NCI-H345 treated with DMSO at 0.1 percent for 48 hours (cell line): ENCODE results near the gene ZNF75A.

ENCODE experiments used
- DNase-seq: peaks from one replicate; lab custom pipeline; 2025; ENCODE audit not compliant: unreplicated experiment; lab: John Stamatoyannopoulos, UW

ZNF75A gene

GRCh38 chr16:3285131-3285530 is 20.2 kb upstream of the ZNF75A start:
- DNase-seq: no peak

- no peak for DNase-seq
Observed at GRCh38 chr16:3289998-3290673, 15.2 kb upstream of the ZNF75A start.

- no peak for DNase-seq
Observed at GRCh38 chr16:3292604-3293003, 12.7 kb upstream of the ZNF75A start.

- DNase-seq: no peak
Observed at GRCh38 chr16:3295209-3295608, 10.1 kb upstream of the ZNF75A start.

GRCh38 chr16:3295783-3296182 is 9.5 kb upstream of the ZNF75A start:
- no peak for DNase-seq

GRCh38 chr16:3304370-3304769 is 927 bp upstream of the ZNF75A start:
- DNase-seq: no peak

GRCh38 chr16:3306078-3306477 is 781 bp downstream of the ZNF75A start:
- no peak for DNase-seq

- DNase-seq: no peak
Observed at GRCh38 chr16:3311496-3311895, 6.2 kb downstream of the ZNF75A start.

- no peak for DNase-seq
Observed at GRCh38 chr16:3317315-3317999, 12.2 kb downstream of the ZNF75A start.

- DNase-seq: no peak
Observed at GRCh38 chr16:3321816-3322215, 16.5 kb downstream of the ZNF75A start.

GRCh38 chr16:3327514-3327913 is 22.2 kb downstream of the ZNF75A start:
- no peak for DNase-seq

- DNase-seq: no peak
Observed at GRCh38 chr16:3328104-3328503, 22.8 kb downstream of the ZNF75A start.

- no peak for DNase-seq
Observed at GRCh38 chr16:3328643-3329042, 23.3 kb downstream of the ZNF75A start.

GRCh38 chr16:3346041-3346440 is 40.7 kb downstream of the ZNF75A start:
- no peak for DNase-seq

GRCh38 chr16:3347586-3347985 is 42.3 kb downstream of the ZNF75A start:
- no peak for DNase-seq

GRCh38 chr16:3348547-3349167 is 43.4 kb downstream of the ZNF75A start:
- no peak for DNase-seq

GRCh38 chr16:3349175-3349574 is 43.9 kb downstream of the ZNF75A start:
- no peak for DNase-seq

- DNase-seq: no peak
Observed at GRCh38 chr16:3355589-3355988, 50.3 kb downstream of the ZNF75A start, which contains the start of gene OR2C1. OR2C1 (plus strand) TSS chr16:3355889; CDS start chr16:3355941, 52 bp downstream.

GRCh38 chr16:3356118-3356517 is 50.8 kb downstream of the ZNF75A start:
- DNase-seq: no peak

GRCh38 chr16:3358871-3359270 is 53.6 kb downstream of the ZNF75A start:
- DNase-seq: no peak

GRCh38 chr16:3362931-3363330 is 57.6 kb downstream of the ZNF75A start:
- DNase-seq: no peak

- no peak for DNase-seq
Observed at GRCh38 chr16:3363793-3364192, 58.5 kb downstream of the ZNF75A start.
